ENCODE data around the gene BIN1. TPM values are rescaled to one million over a fixed set of nuclear protein-coding genes. Genes with fewer than 3 reads are reported as not detected.
"Not testable (repeated sequence)": the region's sequence is repeated elsewhere in the genome, so short reads cannot be mapped to it uniquely, and the experiment has no call there.

BIN1 gene
- total RNA-seq, 4 donors from 2014 or later: 36.1 to 101 (median 53.9) TPM

- H3K36me3 ChIP-seq: no peaks in the 10 kb centered on the region
- peaks cover 5% of the 10 kb centered on the region for H3K27me3 ChIP-seq
- peaks cover 0 to 9% (median 0%) of the 10 kb centered on the region in 3 donors for H3K4me1 ChIP-seq
- ATAC-seq: no peak
- H3K27ac ChIP-seq: no peak overlapping the region
- H3K9me3 ChIP-seq: no peaks in the 10 kb centered on the region
- H3K4me3 ChIP-seq: no peak overlapping the region
- WGBS, 2 donors (ENCODE audit: low coverage in 1 of 2): 58 to 78% methylated on average over 4 to 5 of the region's 11 CpGs
- TF ChIP-seq POLR2A (IDR thresholded peaks at IDR 0.05) (no peak), EP300 (IDR thresholded peaks at IDR 0.05) (no peak), CTCF (IDR thresholded peaks at IDR 0.05) (no peak), POLR2AphosphoS5 (IDR thresholded peaks at IDR 0.05) (no peak)
Observed at GRCh38 chr2:127034883-127035611, 71.9 kb downstream of the BIN1 start.

- H3K27me3 ChIP-seq: peaks cover 6% of the 10 kb centered on the region
- H3K36me3 ChIP-seq: no peaks in the 10 kb centered on the region
- H3K27ac ChIP-seq: no peak overlapping the region
- no peak overlapping the region for H3K4me3 ChIP-seq
- TF ChIP-seq POLR2AphosphoS5 (IDR thresholded peaks at IDR 0.05) (no peak), CTCF (IDR thresholded peaks at IDR 0.05) (no peak), POLR2A (IDR thresholded peaks at IDR 0.05) (no peak), EP300 (IDR thresholded peaks at IDR 0.05) (no peak)
- 39 to 46% methylated on average over 4 to 6 of the region's 6 CpGs for WGBS, 2 donors (ENCODE audit: low coverage in 1 of 2)
- peaks cover 0 to 9% (median 0%) of the 10 kb centered on the region in 3 donors for H3K4me1 ChIP-seq
- no peaks in the 10 kb centered on the region for H3K9me3 ChIP-seq
- ATAC-seq: no peak
Observed at GRCh38 chr2:127034051-127034450, 72.9 kb downstream of the BIN1 start.

- 72 to 89% methylated on average over 3 of the region's 3 CpGs for WGBS, 2 donors (ENCODE audit: low coverage in 1 of 2)
- ATAC-seq: no peak
Observed at GRCh38 chr2:127032621-127033020, 74.3 kb downstream of the BIN1 start.

GRCh38 chr2:127029350-127030051 lies 77.5 kb downstream of the BIN1 start:
- no peak for ATAC-seq
- Histone ChIP-seq H3K36me3 (no peaks in the 10 kb centered on the region), H3K9me3 (no peaks in the 10 kb centered on the region), H3K27me3 (peaks cover 6% of the 10 kb centered on the region), H3K27ac (no peak overlapping the region), H3K4me3 (no peak overlapping the region), H3K4me1 (peaks cover 0 to 27% (median 13%) of the 10 kb centered on the region in 3 donors)
- TF ChIP-seq CTCF (IDR thresholded peaks at IDR 0.05) (no peak), EP300 (IDR thresholded peaks at IDR 0.05) (no peak), POLR2A (IDR thresholded peaks at IDR 0.05) (no peak), POLR2AphosphoS5 (IDR thresholded peaks at IDR 0.05) (no peak)
- 77 to 89% methylated on average over 5 of the region's 5 CpGs for WGBS, 2 donors (ENCODE audit: low coverage in 1 of 2)

More at GRCh38 chr2:127032621-127033020, 74.3 kb downstream of the BIN1 start:
- Histone ChIP-seq H3K27me3 (peaks cover 6% of the 10 kb centered on the region), H3K9me3 (no peaks in the 10 kb centered on the region), H3K36me3 (no peaks in the 10 kb centered on the region), H3K4me1 (peaks cover 0 to 9% (median 0%) of the 10 kb centered on the region in 3 donors), H3K27ac (no peak overlapping the region), H3K4me3 (no peak overlapping the region)
- TF ChIP-seq EP300 (IDR thresholded peaks at IDR 0.05) (no peak), CTCF (IDR thresholded peaks at IDR 0.05) (no peak), POLR2A (IDR thresholded peaks at IDR 0.05) (no peak), POLR2AphosphoS5 (IDR thresholded peaks at IDR 0.05) (no peak)

- not testable (repeated sequence) for H3K27ac ChIP-seq, H3K27me3 ChIP-seq, ATAC-seq, H3K4me3 ChIP-seq, H3K9me3 ChIP-seq, H3K36me3 ChIP-seq
- WGBS, 2 donors (ENCODE audit: low coverage in 1 of 2): 80 to 81% methylated on average over 1 of the region's 1 CpG
- H3K4me1 ChIP-seq: peaks cover 0 to 22% (median 13%) of the 10 kb centered on the region in 3 donors
Observed at GRCh38 chr2:127028745-127029144, 78.2 kb downstream of the BIN1 start.

Measured in gastroesophageal sphincter (tissue), 4 donors.